Retinal pigment epithelial cell (primary cell): Measurements from ENCODE around the gene ARID5B.

ENCODE experiments used
- DNase-seq: peaks from one replicate; pipeline ENCODE4 v3.0.0-alpha.2; 2010; ENCODE audit warnings: low read depth
- H3K4me3 ChIP-seq: 2 replicates; pipeline ENCODE4 v1.5.1; 2011; ENCODE audit warnings: mild to moderate bottlenecking, low read length, control low read depth, moderate library complexity
- TF ChIP-seq, protein P1 (sequence below): conservative IDR thresholded peaks from 2 replicates; pipeline ENCODE4 v1.5.1; 2011; ENCODE audit warnings: low read depth, low read length, control low read depth, inconsistent platforms

The ARID5B gene

DNA sequence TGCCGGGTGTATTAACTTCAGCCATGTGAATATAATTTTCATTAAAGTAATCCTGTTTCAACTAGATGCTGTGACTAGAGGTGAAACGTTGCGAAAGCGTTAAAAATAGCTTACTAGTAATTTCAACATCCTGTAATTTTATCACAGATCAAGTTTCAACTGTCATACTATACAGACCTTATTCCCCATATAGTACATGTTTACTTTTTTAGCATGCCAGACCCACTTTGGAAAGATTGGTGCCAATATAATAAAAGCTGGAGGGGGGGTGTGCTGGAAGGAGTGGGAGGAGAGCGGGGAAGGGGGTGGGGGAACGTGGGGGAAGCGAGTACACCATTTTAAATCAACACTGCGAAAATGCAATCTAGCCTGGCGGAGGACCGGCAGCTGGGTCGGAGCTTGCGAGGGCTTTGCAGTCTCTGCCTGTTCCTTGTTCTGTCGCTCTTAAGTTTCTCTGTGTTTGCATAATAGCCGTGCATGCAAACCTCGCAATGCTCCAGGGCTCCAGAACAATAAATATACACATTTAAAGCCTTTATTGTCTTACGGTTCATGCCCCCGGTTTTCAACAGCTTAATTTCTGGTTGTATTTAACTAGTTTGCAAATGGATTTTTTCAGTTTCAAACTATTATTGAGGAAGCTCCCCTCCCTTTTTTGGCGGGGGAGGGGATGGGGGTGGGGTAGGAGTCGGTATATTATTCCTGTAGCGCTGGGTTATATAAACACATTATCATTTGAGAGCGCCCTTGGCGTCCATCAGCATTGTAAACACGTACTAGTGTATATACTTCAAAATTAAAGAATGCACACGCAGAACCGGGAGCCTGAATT is 1.3 kb upstream of the ARID5B start:
- TF ChIP-seq, protein P1, sequence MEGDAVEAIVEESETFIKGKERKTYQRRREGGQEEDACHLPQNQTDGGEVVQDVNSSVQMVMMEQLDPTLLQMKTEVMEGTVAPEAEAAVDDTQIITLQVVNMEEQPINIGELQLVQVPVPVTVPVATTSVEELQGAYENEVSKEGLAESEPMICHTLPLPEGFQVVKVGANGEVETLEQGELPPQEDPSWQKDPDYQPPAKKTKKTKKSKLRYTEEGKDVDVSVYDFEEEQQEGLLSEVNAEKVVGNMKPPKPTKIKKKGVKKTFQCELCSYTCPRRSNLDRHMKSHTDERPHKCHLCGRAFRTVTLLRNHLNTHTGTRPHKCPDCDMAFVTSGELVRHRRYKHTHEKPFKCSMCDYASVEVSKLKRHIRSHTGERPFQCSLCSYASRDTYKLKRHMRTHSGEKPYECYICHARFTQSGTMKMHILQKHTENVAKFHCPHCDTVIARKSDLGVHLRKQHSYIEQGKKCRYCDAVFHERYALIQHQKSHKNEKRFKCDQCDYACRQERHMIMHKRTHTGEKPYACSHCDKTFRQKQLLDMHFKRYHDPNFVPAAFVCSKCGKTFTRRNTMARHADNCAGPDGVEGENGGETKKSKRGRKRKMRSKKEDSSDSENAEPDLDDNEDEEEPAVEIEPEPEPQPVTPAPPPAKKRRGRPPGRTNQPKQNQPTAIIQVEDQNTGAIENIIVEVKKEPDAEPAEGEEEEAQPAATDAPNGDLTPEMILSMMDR = no peak
- H3K4me3 ChIP-seq = peak overlapping the region; percentile 88
- no peak for DNase-seq

DNA sequence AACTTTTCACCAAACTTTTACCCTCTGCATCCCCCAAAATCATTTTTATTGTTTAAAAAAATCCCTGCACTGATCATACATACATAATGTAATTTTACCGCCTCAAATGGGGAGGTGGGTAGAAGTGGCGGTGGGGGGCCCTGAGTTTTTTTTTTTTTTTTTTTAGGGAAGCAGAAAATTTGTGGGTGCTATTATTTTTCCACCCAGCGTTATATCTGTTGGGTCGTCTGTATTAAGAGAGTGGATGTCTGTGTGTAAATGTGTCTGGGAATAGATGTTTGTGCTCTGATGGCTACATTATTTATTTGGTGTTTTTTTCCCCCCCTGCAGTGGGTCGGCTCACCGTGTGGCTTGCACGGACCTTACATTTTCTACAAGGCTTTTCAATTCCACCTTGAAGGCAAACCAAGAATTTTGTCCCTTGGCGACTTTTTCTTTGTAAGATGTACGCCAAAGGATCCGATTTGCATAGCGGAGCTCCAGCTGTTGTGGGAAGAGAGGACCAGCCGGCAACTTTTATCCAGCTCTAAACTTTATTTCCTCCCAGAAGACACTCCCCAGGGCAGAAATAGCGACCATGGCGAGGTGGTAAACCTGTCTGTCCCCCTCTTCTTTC is 438 bp downstream of the ARID5B start:
- TF ChIP-seq, protein P1 = no peak
- peak overlapping the region; percentile 88 for H3K4me3 ChIP-seq
- no peak for DNase-seq

DNA sequence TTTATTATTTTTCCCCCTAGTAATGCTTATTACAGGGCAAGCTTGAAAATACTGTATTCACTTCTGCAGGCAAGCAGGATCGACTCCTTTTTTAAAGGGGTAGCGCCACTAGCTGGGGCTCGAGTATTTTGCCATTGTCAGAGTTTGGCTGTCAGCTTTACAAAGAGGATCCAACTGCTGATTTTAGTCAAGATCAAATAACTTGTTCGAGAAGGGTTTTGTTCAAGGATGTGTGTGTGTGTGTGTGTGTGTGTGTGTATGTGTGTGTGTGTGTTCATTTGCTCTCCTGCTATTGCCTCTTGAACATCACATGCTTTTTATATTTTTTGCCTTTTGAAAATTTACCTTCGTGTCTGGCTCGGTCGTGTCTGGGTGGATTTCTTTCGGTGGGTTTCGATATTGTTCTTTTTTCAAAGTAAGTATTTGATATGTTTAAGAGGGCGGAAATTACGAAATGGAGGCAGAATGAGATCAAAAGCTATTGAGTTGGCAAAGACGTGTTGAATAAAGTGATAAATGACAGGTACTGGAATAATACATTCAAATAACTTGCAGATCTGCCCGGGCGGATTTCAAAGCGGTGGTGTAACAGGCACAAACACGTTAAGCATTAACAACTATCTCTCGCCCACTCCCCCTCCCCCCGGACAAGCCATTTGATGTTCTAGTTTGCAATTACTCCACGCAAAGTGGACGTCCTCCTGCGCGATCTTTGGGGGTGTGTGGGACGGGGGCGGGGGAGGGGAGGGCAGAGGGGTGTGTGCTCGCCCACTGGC is 1.1 kb downstream of the ARID5B start:
- TF ChIP-seq, protein P1 = peak; percentile 38
- no peak for DNase-seq
- peak overlapping the region; percentile 88 for H3K4me3 ChIP-seq

DNA sequence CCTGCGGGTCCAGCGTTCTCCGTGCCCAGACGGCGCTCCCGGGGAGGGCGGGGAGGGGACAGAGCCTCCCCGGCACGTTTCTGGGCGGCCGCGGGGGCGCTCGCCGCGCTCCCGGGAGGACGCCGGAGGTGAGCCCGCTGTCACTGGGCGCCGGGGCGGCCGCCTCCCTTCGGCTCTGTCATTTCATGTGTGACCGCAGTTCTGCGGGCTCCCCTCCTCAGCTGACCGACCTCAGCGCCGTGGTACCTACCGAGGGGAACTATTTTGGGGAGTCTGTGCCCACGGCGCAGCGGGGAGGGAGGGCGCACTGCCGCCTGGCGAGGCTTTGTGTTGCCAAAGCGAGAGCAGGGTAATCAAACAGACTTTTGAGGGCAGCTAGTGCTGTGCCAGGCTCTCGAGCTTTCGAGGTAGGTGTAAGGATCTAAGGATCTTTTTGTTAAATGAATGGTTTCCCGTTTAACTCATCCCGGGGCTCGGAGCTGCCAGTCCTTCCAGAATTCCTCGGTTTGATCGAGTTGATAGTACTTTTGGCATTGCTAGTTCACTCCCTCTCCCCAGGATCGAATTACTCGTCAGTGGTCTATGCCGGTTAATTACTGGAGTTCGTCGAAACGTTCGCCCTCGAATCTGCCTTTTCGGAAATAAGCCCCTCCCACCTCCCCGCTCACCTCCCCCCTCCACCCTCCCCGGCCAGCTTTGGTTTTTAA is 1.9 kb downstream of the ARID5B start:
- no peak for DNase-seq
- H3K4me3 ChIP-seq = peak overlapping the region; percentile 88
- TF ChIP-seq, protein P1 = peak; percentile 31

DNA sequence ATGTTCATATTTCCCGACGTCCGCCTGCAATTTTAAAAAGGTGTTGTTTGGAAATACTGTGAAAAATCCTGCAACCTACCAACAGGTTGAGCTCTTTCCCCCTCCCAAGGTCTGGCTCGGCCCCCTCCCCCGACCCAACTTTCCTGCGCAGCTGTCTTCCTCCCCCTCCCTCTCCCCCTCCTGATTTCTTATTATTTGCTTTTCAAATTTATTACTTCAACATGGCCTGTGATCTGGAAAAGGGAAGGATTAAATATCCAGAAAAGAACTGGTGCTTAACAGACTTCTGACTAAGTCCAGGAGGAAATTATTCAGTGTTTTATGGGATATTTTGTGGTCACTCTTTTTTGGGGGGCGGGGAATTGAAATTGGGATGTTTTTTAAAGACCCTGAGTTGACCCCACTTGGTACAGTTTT is 2.4 kb downstream of the ARID5B start:
- H3K4me3 ChIP-seq = peak overlapping the region; percentile 88
- no peak for DNase-seq
- TF ChIP-seq, protein P1 = no peak

DNA sequence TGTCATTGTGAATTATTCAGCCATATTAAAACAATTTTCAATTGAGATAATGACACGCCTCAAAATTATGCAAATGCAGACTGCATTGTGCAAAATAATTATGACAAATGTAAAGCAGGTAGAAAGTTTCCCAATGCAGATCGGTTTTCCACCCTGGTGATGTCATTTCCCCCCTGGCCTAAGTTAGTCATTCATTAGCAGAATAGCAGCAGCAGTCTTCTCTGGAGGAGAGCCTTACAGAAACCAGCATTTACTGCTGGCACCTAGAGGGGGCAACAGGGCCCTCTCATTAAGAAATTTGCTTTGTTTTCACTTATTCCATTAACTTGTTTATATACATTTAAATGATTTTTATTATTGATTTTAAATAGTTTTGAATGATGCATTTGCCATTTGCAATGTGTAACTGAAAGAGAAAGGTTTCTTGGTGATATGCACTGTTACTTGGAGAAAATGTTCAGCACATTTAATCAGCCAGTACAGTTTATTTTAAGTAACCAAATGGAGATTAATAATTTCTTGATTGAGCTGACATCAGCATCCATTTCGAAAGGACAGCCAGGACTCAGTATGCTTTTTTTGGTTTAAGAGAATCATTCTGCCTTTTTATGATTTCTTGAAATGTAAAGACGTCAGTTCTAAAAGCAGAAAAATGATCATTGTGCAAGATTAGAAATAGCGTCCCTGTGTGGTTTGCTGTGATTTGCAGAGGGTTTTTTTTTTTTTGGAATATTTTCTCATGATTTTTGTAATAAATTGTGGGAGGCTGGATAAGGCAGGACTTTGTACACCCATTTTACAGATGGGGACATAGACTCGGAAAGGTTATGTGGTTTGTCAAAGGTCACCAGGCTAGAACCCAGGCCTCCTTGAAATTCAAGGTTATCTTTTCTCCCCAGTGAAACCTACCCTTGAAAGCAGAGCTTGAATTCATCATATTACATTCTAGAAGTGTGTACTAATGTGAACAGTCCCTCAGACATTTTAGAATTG is 3.5 kb downstream of the ARID5B start:
- H3K4me3 ChIP-seq = peak overlapping the region; percentile 88
- TF ChIP-seq, protein P1 = peak; percentile 60
- no peak for DNase-seq
